ENCODE data around the gene NACC1. TPM values are rescaled to one million over a fixed set of nuclear protein-coding genes. Genes with fewer than 3 reads are reported as not detected.
A peak's percentile ranks its signal among the peaks of the same experiment; 100 is the strongest.

The NACC1 gene
- total and polyA plus RNA-seq, 8 donors = 7.0 to 25.3 (median 14.1) TPM

GRCh38 chr19:13092606-13093235, 25.3 kb upstream of the NACC1 start:
- H3K27me3 ChIP-seq = no peaks in the 10 kb centered on the region
- 74 to 76% methylated on average over 11 to 14 of the region's 14 CpGs for WGBS, 2 donors
- peak overlapping the region in 2 of 4 donors; percentile 16 to 23 for H3K27ac ChIP-seq
- DNase-seq (no peak), ATAC-seq (no peak), FAIRE-seq (no peak)
- peaks cover 0 to 10% (median 0%) of the 10 kb centered on the region in 3 donors for H3K36me3 ChIP-seq
- no peak for TF ChIP-seq CTCF (IDR thresholded peaks at IDR 0.05)
- no peak overlapping the region for H3K4me3 ChIP-seq
- no peaks in the 10 kb centered on the region for H3K9me3 ChIP-seq
- no peaks in the 10 kb centered on the region for H3K4me1 ChIP-seq
- intact Hi-C loops (cut with DNase I) = loop anchor here in 2 of 3 donors (5.0 kb wide), 1 partner anchor 115 kb away; no protein-coding TSS in a partner anchor

- no peak for FAIRE-seq
- H3K27ac ChIP-seq = peak overlapping the region in 1 of 4 donors; percentile 23
- WGBS, 2 donors = 42 to 48% methylated on average over 12 of the region's 12 CpGs
- peak; percentile 94 to 97 (median 96) for TF ChIP-seq CTCF (IDR thresholded peaks at IDR 0.05)
- H3K4me3 ChIP-seq = no peak overlapping the region
- no peaks in the 10 kb centered on the region for H3K9me3 ChIP-seq
- H3K36me3 ChIP-seq = peaks cover 0 to 10% (median 0%) of the 10 kb centered on the region in 3 donors
- ATAC-seq = peak; percentile 77 to 82 (median 80)
- no peaks in the 10 kb centered on the region for H3K4me1 ChIP-seq
- peak; percentile 59 to 88 (median 78) for DNase-seq
- H3K27me3 ChIP-seq = no peaks in the 10 kb centered on the region
- intact Hi-C loops (cut with DNase I) = loop anchor here in 2 of 3 donors (5.0 kb wide), 1 partner anchor 116 kb away; no protein-coding TSS in a partner anchor
These were observed 24.5 kb upstream of the NACC1 start for GRCh38 chr19:13093407-13094105.

- H3K9me3 ChIP-seq = no peaks in the 10 kb centered on the region
- WGBS, 2 donors = 52 to 62% methylated on average over 4 to 5 of the region's 5 CpGs
- intact Hi-C loops (cut with DNase I) = loop anchor here in 2 of 3 donors (5.0 kb wide), 1 partner anchor 117 kb away; no protein-coding TSS in a partner anchor
- no peak for TF ChIP-seq CTCF (IDR thresholded peaks at IDR 0.05)
- no peak for ATAC-seq
- FAIRE-seq = no peak
- peak in 1 of 6 donors; percentile 57 for DNase-seq
- H3K27me3 ChIP-seq = no peaks in the 10 kb centered on the region
- H3K36me3 ChIP-seq = peaks cover 0 to 10% (median 0%) of the 10 kb centered on the region in 3 donors
- no peaks in the 10 kb centered on the region for H3K4me1 ChIP-seq
- no peak overlapping the region for H3K4me3 ChIP-seq
- no peak overlapping the region for H3K27ac ChIP-seq
These were observed 24.0 kb upstream of the NACC1 start for GRCh38 chr19:13094106-13094504.

- Histone ChIP-seq H3K4me3 (no peak overlapping the region), H3K9me3 (no peaks in the 10 kb centered on the region), H3K27me3 (no peaks in the 10 kb centered on the region), H3K27ac (no peak overlapping the region), H3K4me1 (no peaks in the 10 kb centered on the region), H3K36me3 (peaks cover 0 to 10% (median 0%) of the 10 kb centered on the region in 3 donors)
- ATAC-seq (no peak), FAIRE-seq (no peak), DNase-seq (no peak)
- intact Hi-C loops (cut with DNase I) = loop anchor here in 2 of 3 donors (5.0 kb wide), 1 partner anchor 118 kb away; no protein-coding TSS in a partner anchor
- TF ChIP-seq CTCF (IDR thresholded peaks at IDR 0.05) = no peak
- WGBS, 2 donors = 84 to 85% methylated on average over 13 to 16 of the region's 16 CpGs
These were observed 23.2 kb upstream of the NACC1 start for GRCh38 chr19:13094771-13095392.
